Measurements from ENCODE around the gene PLIN4. TPM values are rescaled to one million over a fixed set of nuclear protein-coding genes. Genes with fewer than 3 reads are reported as not detected.

Gene PLIN4
- polyA plus RNA-seq, 1 experiment: 0.07 TPM

DNA sequence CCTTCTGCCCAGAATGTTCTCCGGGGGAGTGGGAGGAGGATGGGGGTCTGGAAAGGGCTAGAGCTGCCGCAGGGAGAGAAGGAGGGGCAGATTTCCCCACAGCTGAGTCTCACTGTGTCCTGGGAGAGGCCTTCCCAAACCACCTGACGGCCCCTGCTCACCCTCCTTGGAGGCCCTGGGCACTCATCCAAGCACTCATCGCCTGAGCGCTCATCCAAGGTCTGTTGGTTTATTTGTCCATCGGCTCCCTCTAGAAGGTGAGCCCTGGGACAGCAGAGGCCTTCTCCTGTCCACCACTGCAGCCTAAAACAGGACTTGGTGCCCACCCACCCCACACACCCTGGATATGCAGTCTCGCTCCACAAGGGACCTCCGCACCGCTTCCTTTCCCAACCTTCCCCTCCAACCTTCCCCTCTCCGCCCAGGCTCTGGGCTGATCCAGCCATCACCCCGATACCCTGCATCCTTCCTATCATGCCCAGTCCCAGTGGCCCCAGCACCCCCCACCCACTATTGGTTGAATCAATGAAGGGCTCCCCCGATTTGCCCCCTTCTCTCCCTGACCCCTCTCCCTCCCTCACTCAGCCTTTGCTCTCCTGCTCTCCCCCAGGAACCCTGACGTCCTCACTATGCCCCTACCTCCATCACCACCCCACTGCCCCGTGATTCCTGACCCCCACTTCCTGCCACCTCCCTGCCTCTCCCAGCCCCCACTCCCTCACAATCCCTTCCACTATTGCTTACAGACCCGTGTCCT lies 62.4 kb downstream of the PLIN4 start:
- no peak for DNase-seq (ENCODE audit: low read depth, low spot score)
- POLR2A ChIA-PET: interaction anchor here (0.9 to 3.5 kb wide), 8 partner anchors 11 to 113 kb away, joined by 3 to 23 read pairs (median 3); partner anchors contain the start of genes CHAF1A and HDGFL2
- H3K27ac ChIP-seq (ENCODE audit: low read depth, low read length): peak overlapping the region; percentile 92
- H3K27me3 ChIP-seq (ENCODE audit: control insufficient read depth, insufficient read depth, low read length): no peaks in the 10 kb centered on the region
- H3K4me3 ChIP-seq (ENCODE audit: low read depth, low read length): peak overlapping the region; percentile 84
- H3K9me3 ChIP-seq (ENCODE audit: control insufficient read depth, insufficient read depth, low read length): no peaks in the 10 kb centered on the region; the same call in 1 of the 2 replicates
- TF ChIP-seq, protein P1, sequence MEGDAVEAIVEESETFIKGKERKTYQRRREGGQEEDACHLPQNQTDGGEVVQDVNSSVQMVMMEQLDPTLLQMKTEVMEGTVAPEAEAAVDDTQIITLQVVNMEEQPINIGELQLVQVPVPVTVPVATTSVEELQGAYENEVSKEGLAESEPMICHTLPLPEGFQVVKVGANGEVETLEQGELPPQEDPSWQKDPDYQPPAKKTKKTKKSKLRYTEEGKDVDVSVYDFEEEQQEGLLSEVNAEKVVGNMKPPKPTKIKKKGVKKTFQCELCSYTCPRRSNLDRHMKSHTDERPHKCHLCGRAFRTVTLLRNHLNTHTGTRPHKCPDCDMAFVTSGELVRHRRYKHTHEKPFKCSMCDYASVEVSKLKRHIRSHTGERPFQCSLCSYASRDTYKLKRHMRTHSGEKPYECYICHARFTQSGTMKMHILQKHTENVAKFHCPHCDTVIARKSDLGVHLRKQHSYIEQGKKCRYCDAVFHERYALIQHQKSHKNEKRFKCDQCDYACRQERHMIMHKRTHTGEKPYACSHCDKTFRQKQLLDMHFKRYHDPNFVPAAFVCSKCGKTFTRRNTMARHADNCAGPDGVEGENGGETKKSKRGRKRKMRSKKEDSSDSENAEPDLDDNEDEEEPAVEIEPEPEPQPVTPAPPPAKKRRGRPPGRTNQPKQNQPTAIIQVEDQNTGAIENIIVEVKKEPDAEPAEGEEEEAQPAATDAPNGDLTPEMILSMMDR (IDR thresholded peaks at IDR 0.05; ENCODE audit: low read depth, low read length): peak; percentile 27
- CTCF ChIA-PET: interaction anchor here (0.7 to 1.5 kb wide), 2 partner anchors 54 to 180 kb away, joined by 3 to 4 read pairs; partner anchors contain the start of gene CHAF1A

DNA sequence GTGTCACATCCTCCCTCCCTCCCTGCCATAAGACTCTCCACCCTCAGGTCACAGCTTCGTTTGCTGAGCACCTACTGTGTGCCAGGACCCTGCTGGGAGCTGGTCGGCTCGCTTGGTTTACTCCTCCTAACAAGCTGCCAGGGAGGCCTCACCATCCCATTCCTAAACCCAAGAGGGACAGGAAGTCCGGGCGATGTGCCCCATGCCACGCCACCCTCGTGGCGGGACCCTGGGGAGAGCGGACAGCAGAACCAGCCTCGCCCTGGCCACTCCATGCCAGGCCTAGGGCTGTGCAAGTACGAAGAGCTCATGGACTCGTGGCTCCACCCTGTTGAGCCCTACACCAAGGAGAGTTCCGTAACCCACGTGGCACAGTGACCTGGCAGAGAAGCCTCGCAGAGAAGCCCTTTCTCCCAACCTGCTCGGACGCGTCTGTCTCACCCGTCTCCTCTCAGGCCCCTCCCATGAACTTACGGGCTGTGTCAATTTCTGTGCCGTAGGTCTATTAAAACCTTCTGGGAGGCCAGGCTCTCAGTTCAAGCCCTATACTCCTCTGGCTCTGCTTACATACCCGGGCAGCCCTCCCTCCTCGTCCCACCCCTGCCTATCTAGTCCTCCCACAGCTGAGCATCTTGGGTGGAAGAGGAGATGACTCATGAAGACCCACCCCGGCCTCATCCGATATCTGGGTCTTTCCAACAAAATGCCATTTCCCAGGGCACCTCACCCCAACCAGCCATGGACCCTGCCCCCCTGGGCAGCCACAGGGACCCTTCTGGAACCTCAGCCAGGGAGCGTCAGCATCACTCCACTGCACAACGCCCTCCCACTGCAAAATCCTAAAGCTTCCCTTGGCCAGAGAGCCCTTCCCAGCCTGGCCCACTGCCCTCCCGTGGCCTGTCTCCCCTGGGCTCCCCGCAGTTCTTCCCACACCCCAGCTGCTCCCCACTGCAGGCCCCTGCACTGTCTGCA lies 63.3 kb downstream of the PLIN4 start:
- Histone ChIP-seq H3K4me3 (ENCODE audit: low read depth, low read length) (peak overlapping the region; percentile 84), H3K9me3 (ENCODE audit: control insufficient read depth, insufficient read depth, low read length) (no peaks in the 10 kb centered on the region; the same call in 1 of the 2 replicates), H3K27me3 (ENCODE audit: control insufficient read depth, insufficient read depth, low read length) (no peaks in the 10 kb centered on the region), H3K27ac (ENCODE audit: low read depth, low read length) (peak overlapping the region; percentile 92)
- ChIA-PET CTCF (no interaction called here), POLR2A (interaction anchor here (0.5 to 3.5 kb wide), 8 partner anchors 10 to 56 kb away, joined by 3 to 23 read pairs (median 4); partner anchors contain the start of genes CHAF1A and HDGFL2)
- TF ChIP-seq, protein P1 (IDR thresholded peaks at IDR 0.05; ENCODE audit: low read depth, low read length): no peak
- no peak for DNase-seq (ENCODE audit: low read depth, low spot score)

DNA sequence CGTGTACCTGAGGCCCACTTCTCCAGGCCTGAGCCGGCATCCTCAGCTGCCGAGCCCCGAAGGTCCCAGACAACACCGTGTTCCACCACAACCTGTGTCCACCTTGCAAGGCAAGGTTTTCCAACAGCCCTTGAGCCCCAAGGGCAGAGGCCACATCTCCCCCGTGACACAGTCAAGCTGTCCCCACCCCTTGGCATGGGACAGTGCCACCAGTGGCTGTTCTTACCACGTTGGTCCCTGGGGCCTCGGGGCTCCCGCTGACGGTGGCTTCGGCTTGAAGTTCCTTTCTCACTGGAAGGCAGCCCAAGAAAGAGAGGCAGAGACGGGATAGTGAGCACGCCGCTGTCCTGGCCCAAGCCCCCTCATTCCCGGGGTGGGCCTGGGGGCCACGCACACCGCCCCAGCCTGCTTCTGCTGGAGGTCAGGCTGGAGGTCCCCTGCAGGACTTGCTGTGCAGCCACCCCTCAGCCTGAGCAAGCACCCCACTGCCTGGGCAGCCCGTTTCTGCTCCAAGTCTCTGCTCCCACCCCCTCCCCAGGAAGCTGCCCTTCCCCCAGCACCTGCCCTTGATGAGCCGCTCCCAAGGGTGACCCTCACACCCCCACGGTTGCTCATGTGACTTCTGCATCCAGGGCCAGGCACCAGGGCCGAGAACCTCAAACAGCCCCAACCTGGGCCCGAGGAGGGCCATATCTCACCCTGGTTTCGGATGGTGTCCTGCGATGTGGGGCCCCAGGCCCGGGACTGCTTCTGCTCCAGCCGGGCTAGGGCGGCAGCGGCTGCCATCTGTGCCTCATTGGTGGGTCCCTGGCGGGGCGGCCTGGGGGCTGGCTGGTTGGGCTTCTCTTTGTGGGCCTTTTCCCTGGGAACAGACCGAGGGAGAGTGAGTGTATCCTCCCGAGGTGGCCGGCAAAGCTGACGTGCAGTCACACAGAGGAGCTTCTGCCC lies 64.8 kb downstream of the PLIN4 start:
- TF ChIP-seq, protein P1 (IDR thresholded peaks at IDR 0.05; ENCODE audit: low read depth, low read length): no peak
- ChIA-PET POLR2A (interaction anchor here (1.6 to 3.5 kb wide), 2 partner anchors 9 to 18 kb away, joined by 3 to 17 read pairs; no protein-coding TSS in a partner anchor), CTCF (no interaction called here)
- no peak for DNase-seq (ENCODE audit: low read depth, low spot score)
- Histone ChIP-seq H3K9me3 (ENCODE audit: control insufficient read depth, insufficient read depth, low read length) (no peaks in the 10 kb centered on the region; the same call in 1 of the 2 replicates), H3K27ac (ENCODE audit: low read depth, low read length) (no peak overlapping the region), H3K4me3 (ENCODE audit: low read depth, low read length) (no peak overlapping the region), H3K27me3 (ENCODE audit: control insufficient read depth, insufficient read depth, low read length) (no peaks in the 10 kb centered on the region)

DNA sequence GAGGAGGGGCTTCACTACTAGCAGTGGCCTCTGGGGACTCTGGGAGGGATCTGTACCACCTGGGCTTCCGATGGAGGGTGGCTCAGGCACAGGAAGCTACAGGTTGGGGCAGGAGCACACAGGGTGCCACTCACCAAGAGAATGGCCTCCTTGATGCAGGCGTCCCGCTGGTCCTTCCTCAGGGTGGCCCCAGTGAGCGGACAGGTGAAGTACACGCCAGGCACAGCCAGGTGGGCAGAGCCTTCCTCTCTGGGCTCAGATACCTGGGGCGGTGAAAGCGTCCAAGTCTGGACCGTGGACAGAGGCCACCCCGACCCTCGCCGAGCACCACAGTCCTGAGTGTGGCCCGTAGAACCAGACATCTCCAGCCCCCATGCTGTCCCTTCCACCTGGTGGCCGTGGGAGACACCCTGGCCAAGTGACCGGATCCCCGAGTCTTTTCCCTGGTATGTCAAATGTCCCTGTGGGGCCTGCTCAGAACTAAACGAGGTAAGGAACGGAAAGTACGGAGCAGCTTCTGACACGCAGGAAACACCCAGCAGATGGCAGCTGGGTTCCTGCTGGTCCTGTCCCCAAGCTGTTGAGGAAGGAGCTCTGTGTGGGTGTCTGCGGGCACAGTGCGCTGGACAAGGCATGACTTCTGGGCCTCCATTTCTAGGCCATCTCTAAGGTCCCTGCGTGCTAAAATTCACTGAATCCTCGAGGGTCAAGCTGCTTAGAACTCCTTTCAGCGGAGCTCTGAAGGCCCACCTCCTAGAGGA lies 65.9 kb downstream of the PLIN4 start:
- H3K9me3 ChIP-seq (ENCODE audit: control insufficient read depth, insufficient read depth, low read length): no peaks in the 10 kb centered on the region; the same call in 1 of the 2 replicates
- H3K4me3 ChIP-seq (ENCODE audit: low read depth, low read length): no peak overlapping the region
- ChIA-PET CTCF (no interaction called here), POLR2A (interaction anchor here (0.7 to 1.6 kb wide), 3 partner anchors 16 to 69 kb away, joined by 3 read pairs; no protein-coding TSS in a partner anchor)
- no peak overlapping the region for H3K27ac ChIP-seq (ENCODE audit: low read depth, low read length)
- H3K27me3 ChIP-seq (ENCODE audit: control insufficient read depth, insufficient read depth, low read length): no peaks in the 10 kb centered on the region
- TF ChIP-seq, protein P1 (IDR thresholded peaks at IDR 0.05; ENCODE audit: low read depth, low read length): no peak
- DNase-seq (ENCODE audit: low read depth, low spot score): no peak
